A673 (cell line): ENCODE measurements around the gene SLC39A2. TPM values are rescaled to one million over a fixed set of nuclear protein-coding genes. Genes with fewer than 3 reads are reported as not detected.

Experiments used
- BruUV-seq: library from RNA; stranded (reverse); fragments of 400-500 nt; replicated peaks from 2 replicates; lab custom pipeline; 2021; lab: Mats Ljungman, UMichigan
- CTCF ChIA-PET: fragments of 300-600 bp; sonication (Branson Sonifier 250); formaldehyde crosslinking; loops from one replicate; lab custom pipeline; 2022; ENCODE audit warnings: antibody characterized with exemption; lab: Charles Lee
- POLR2A ChIA-PET: fragments of 300-600 bp; sonication (Branson Sonifier 250); formaldehyde crosslinking; loops from one replicate; lab custom pipeline; 2022; ENCODE audit warnings: antibody characterized with exemption; ENCODE audit not compliant: low non-redundant PET; lab: Charles Lee
- DNase-seq: peaks from one replicate; pipeline ENCODE4 v3.0.0-alpha.2; 2015; ENCODE audit warnings: low spot score
- H3K27ac ChIP-seq: fragments of 200-600 bp; sonication (generic); 2 replicates; pipeline ENCODE4 v1.5.1; 2016; ENCODE audit warnings: mixed run types, low read depth, mild to moderate bottlenecking, mixed read lengths, antibody characterized with exemption, low read length; ENCODE audit not compliant: poor library complexity, severe bottlenecking
- H3K27me3 ChIP-seq: fragments of 200-600 bp; sonication (generic); replicated peaks from 2 replicates; pipeline ENCODE4 v1.6.1; 2017; ENCODE audit warnings: mixed run types, low read depth, mild to moderate bottlenecking, mixed read lengths, antibody characterized with exemption, low read length; ENCODE audit not compliant: insufficient read depth, poor library complexity
- H3K36me3 ChIP-seq: fragments of 200-600 bp; sonication (generic); 2 replicates; pipeline ENCODE4 v1.6.1; 2016; ENCODE audit warnings: mixed run types, mild to moderate bottlenecking, mixed read lengths, antibody characterized with exemption, low read length; ENCODE audit not compliant: insufficient read depth, poor library complexity, severe bottlenecking
- H3K4me1 ChIP-seq: fragments of 200-600 bp; sonication (generic); 2 replicates; pipeline ENCODE4 v1.6.1; 2017; ENCODE audit warnings: mixed run types, mild to moderate bottlenecking, mixed read lengths, antibody characterized with exemption, low read length; ENCODE audit not compliant: insufficient read depth, poor library complexity, severe bottlenecking
- H3K4me3 ChIP-seq: fragments of 200-600 bp; sonication (generic); 2 replicates; pipeline ENCODE4 v1.5.1; 2016; ENCODE audit warnings: low read depth, mixed run types, mild to moderate bottlenecking, mixed read lengths, low read length; ENCODE audit not compliant: poor library complexity, severe bottlenecking
- H3K9me3 ChIP-seq: fragments of 200-600 bp; sonication (generic); 2 replicates; pipeline ENCODE4 v1.6.1; 2016; ENCODE audit warnings: mixed run types, low read depth, mild to moderate bottlenecking, mixed read lengths, antibody characterized with exemption, low read length; ENCODE audit not compliant: poor library complexity, severe bottlenecking
- EZH2 ChIP-seq: fragments of 200-600 bp; sonication (generic); IDR thresholded peaks from 2 replicates; pipeline ENCODE4 v1.6.1; 2017; ENCODE audit warnings: borderline replicate concordance, low read depth, mild to moderate bottlenecking, mixed read lengths, antibody characterized with exemption, low read length; ENCODE audit not compliant: poor library complexity, severe bottlenecking
- intact Hi-C: fragments of 100-400 bp; cut with micrococcal nuclease; formaldehyde crosslinking; loops from one replicate; pipeline ENCODE4 v1.10.0; 2022; ENCODE audit not compliant: unreplicated experiment
- total RNA-seq: library from RNA; stranded (reverse); gene quantifications from 2 replicates; pipeline ENCODE4 v1.2.3, GENCODE V29; 2021
- TF ChIP-seq, protein P1 (sequence below): fragments of 300-800, 200-600 bp; sonication (generic); conservative IDR thresholded peaks from 2 replicates; pipeline ENCODE4 v1.5.1; 2017; ENCODE audit warnings: low read depth, mild to moderate bottlenecking, antibody characterized with exemption, low read length, moderate library complexity, mixed read lengths

SLC39A2 gene
- total RNA-seq, 1 experiment from 2014 or later, result not detected

DNA sequence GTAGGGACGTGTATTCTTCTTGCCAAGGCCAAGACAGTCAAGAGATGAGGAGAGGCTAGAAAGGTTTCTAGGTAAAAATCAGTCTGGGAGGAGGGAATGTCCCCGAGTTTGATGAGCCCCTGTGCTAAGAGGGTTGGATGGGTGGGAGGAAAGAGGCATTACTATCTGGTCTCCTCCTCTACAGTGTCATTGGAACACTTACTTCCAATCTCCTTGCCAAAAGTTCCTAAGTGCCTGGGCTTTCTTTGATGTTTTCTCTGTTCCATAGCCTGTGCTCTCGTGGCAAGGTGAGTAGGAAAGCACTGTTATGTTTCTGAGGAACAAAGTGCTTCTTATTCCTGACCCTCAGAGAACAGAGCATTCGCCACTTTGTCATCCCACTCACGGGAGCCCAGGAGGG, 35.6 kb downstream of the SLC39A2 start, which contains the start of gene RNASE13:
Gene RNASE13, minus strand, starts transcription at position 101 of the 400 bp plus-strand sequence. CDS start 519 bp downstream, outside the sequence.
- Histone ChIP-seq H3K27me3 (no peaks in the 10 kb centered on the region), H3K4me3 (no peak within 1 kb of the TSS), H3K4me1 (no peaks in the 10 kb centered on the region), H3K36me3 (no peaks in the 10 kb centered on the region), H3K27ac (no peak within 1 kb of the TSS), H3K9me3 (no peaks in the 10 kb centered on the region)
- ChIA-PET POLR2A (no interaction called here), CTCF (interaction anchor here (1.0 kb wide), 1 partner anchor 19 kb away, joined by 4 read pairs; no protein-coding TSS in a partner anchor)
- intact Hi-C loops, result loop anchor here (10.0 kb wide), 1 partner anchor 340 kb away; no protein-coding TSS in a partner anchor
- no TSS peak for BruUV-seq
- TF ChIP-seq, protein P1, sequence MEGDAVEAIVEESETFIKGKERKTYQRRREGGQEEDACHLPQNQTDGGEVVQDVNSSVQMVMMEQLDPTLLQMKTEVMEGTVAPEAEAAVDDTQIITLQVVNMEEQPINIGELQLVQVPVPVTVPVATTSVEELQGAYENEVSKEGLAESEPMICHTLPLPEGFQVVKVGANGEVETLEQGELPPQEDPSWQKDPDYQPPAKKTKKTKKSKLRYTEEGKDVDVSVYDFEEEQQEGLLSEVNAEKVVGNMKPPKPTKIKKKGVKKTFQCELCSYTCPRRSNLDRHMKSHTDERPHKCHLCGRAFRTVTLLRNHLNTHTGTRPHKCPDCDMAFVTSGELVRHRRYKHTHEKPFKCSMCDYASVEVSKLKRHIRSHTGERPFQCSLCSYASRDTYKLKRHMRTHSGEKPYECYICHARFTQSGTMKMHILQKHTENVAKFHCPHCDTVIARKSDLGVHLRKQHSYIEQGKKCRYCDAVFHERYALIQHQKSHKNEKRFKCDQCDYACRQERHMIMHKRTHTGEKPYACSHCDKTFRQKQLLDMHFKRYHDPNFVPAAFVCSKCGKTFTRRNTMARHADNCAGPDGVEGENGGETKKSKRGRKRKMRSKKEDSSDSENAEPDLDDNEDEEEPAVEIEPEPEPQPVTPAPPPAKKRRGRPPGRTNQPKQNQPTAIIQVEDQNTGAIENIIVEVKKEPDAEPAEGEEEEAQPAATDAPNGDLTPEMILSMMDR, result no peak
- no peak for TF ChIP-seq EZH2
- no peak for DNase-seq

DNA sequence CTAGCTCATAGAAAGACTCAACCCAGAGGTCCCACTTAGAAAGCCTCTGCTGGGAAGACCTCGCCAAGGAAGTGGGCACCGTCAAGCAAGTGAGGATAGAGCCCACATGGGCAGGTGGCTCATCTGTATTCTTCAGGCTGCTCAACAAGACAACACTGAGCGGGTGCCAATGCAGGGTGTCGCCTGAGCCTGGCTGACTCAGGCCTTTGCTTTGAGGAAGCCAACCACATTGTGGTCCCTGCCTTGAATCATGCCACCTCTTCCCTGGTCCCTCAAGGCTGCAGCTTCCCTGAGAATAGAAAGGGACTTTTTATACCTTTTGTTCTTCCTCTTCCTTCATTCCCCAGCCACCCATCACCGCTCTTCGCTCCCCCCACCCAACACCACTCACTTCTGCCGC, 37.7 kb downstream of the SLC39A2 start:
- TF ChIP-seq, protein P1, result no peak
- TF ChIP-seq EZH2, result no peak
- intact Hi-C loops, result loop anchor here (10.0 kb wide), 1 partner anchor 342 kb away; no protein-coding TSS in a partner anchor
- DNase-seq, result no peak
- H3K27me3 ChIP-seq, result no peaks in the 10 kb centered on the region
- H3K4me1 ChIP-seq, result no peaks in the 10 kb centered on the region
- ChIA-PET CTCF (no interaction called here), POLR2A (no interaction called here)
- no peak overlapping the region for H3K4me3 ChIP-seq
- H3K27ac ChIP-seq, result no peak overlapping the region
- H3K9me3 ChIP-seq, result no peaks in the 10 kb centered on the region
- BruUV-seq, result no TSS peak
- H3K36me3 ChIP-seq, result no peaks in the 10 kb centered on the region

DNA sequence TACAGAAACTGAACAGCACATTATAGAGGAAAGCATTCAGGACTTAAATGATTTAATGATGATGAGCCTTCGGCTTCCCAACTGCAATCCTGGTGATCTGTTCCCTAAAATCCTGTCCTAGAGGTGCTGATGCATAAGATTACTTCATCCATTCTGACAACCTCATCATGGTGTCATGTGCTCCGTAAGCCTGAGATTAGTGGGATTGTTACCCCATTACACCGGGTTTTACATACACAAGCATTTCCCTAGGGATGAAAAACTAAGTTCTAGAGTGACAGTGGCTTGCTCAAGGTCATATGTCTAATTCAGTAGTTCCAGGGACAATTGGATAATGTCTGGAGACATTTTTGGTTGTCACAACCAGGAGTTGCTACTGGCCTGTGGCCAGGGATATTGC, 38.1 kb downstream of the SLC39A2 start:
- POLR2A ChIA-PET, result no interaction called here
- H3K4me1 ChIP-seq, result no peaks in the 10 kb centered on the region
- no peak for DNase-seq
- H3K27me3 ChIP-seq, result no peaks in the 10 kb centered on the region
- H3K4me3 ChIP-seq, result no peak overlapping the region
- CTCF ChIA-PET, result interaction anchor here (1.0 kb wide), 1 partner anchor 23 kb away, joined by 3 read pairs; no protein-coding TSS in a partner anchor
- no peaks in the 10 kb centered on the region for H3K36me3 ChIP-seq
- H3K9me3 ChIP-seq, result no peaks in the 10 kb centered on the region
- no peak overlapping the region for H3K27ac ChIP-seq
- intact Hi-C loops, result loop anchor here (10.0 kb wide), 1 partner anchor 342 kb away; no protein-coding TSS in a partner anchor
- no TSS peak for BruUV-seq
- TF ChIP-seq, protein P1, result no peak
